ENCODE data around the gene GRAMD2A. TPM values are rescaled to one million over a fixed set of nuclear protein-coding genes. Genes with fewer than 3 reads are reported as not detected.

The GRAMD2A gene
- total and polyA plus RNA-seq, 8 donors = 0.19 to 0.28 TPM; not detected in 6

GRCh38 chr15:72116731-72117485 lies 80.7 kb downstream of the GRAMD2A start:
- H3K36me3 ChIP-seq = no peaks in the 10 kb centered on the region
- DNase-seq = peak in 5 of 6 donors; percentile 19 to 41 (median 37)
- no peak for FAIRE-seq
- H3K27ac ChIP-seq = peak overlapping the region in 3 of 4 donors; percentile 62 to 95 (median 91)
- WGBS, 2 donors = 1 to 2% methylated on average over 24 of the region's 24 CpGs
- H3K4me3 ChIP-seq = peak overlapping the region; percentile 88 to 96 (median 90)
- no peaks in the 10 kb centered on the region for H3K9me3 ChIP-seq
- no peaks in the 10 kb centered on the region for H3K27me3 ChIP-seq
- H3K4me1 ChIP-seq = peaks cover 4 to 10% (median 4%) of the 10 kb centered on the region in 3 donors
- ATAC-seq = peak in 3 of 4 donors; percentile 3 to 8 (median 4)
- TF ChIP-seq CTCF (IDR thresholded peaks at IDR 0.05) = no peak
- intact Hi-C loops (cut with DNase I) = no loop called here

- no peak for TF ChIP-seq CTCF (IDR thresholded peaks at IDR 0.05)
- DNase-seq = no peak
- ATAC-seq = no peak
- H3K27me3 ChIP-seq = no peaks in the 10 kb centered on the region
- no peaks in the 10 kb centered on the region for H3K9me3 ChIP-seq
- intact Hi-C loops (cut with DNase I) = no loop called here
- peaks cover 0 to 5% (median 0%) of the 10 kb centered on the region in 3 donors for H3K4me1 ChIP-seq
- FAIRE-seq = no peak
- no peaks in the 10 kb centered on the region for H3K36me3 ChIP-seq
- H3K4me3 ChIP-seq = no peak overlapping the region
- 69 to 76% methylated on average over 4 of the region's 4 CpGs for WGBS, 2 donors
- H3K27ac ChIP-seq = no peak overlapping the region
Measured at GRCh38 chr15:72113347-72114031, 84.1 kb downstream of the GRAMD2A start.

- no peaks in the 10 kb centered on the region for H3K9me3 ChIP-seq
- no peak overlapping the region for H3K27ac ChIP-seq
- H3K4me3 ChIP-seq = no peak overlapping the region
- peaks cover 0 to 5% (median 0%) of the 10 kb centered on the region in 3 donors for H3K4me1 ChIP-seq
- no peak for ATAC-seq
- intact Hi-C loops (cut with DNase I) = no loop called here
- H3K36me3 ChIP-seq = no peaks in the 10 kb centered on the region
- no peak for TF ChIP-seq CTCF (IDR thresholded peaks at IDR 0.05)
- no peak for FAIRE-seq
- no peaks in the 10 kb centered on the region for H3K27me3 ChIP-seq
- DNase-seq = no peak
Measured at GRCh38 chr15:72112805-72113204, 84.8 kb downstream of the GRAMD2A start.

GRCh38 chr15:72112116-72112515 lies 85.5 kb downstream of the GRAMD2A start:
- FAIRE-seq = no peak

More at GRCh38 chr15:72112116-72112515, 85.5 kb downstream of the GRAMD2A start:
- peaks cover 0 to 5% (median 0%) of the 10 kb centered on the region in 3 donors for H3K4me1 ChIP-seq
- no peak overlapping the region for H3K4me3 ChIP-seq
- H3K9me3 ChIP-seq = no peaks in the 10 kb centered on the region
- H3K27me3 ChIP-seq = no peaks in the 10 kb centered on the region
- no peaks in the 10 kb centered on the region for H3K36me3 ChIP-seq
- intact Hi-C loops (cut with DNase I) = no loop called here
- no peak overlapping the region for H3K27ac ChIP-seq
- no peak for TF ChIP-seq CTCF (IDR thresholded peaks at IDR 0.05)
- 87 to 92% methylated on average over 2 of the region's 2 CpGs for WGBS, 2 donors
- ATAC-seq (no peak), DNase-seq (no peak)
